C4-2B (cell line): ENCODE measurements around the gene PTPRM.
"Not testable (repeated sequence)": the region's sequence is repeated elsewhere in the genome, so short reads cannot be mapped to it uniquely, and the experiment has no call there.

Experiments
- H3K27ac ChIP-seq: fragments of 450-650 bp; 2 replicates; pipeline ENCODE4 v1.5.1; 2017
- CTCF ChIP-seq: fragments of 450-650 bp; conservative IDR thresholded peaks from 2 replicates; pipeline ENCODE4 v1.5.1; 2017; ENCODE audit warnings: mild to moderate bottlenecking
- ZFX ChIP-seq: fragments of 450-650 bp; IDR thresholded peaks from 2 replicates; pipeline ENCODE4 v1.6.1; 2017

Gene PTPRM

GRCh38 chr18:8049147-8049546, 482.0 kb downstream of the PTPRM start:
- no peak overlapping the region for H3K27ac ChIP-seq

DNA sequence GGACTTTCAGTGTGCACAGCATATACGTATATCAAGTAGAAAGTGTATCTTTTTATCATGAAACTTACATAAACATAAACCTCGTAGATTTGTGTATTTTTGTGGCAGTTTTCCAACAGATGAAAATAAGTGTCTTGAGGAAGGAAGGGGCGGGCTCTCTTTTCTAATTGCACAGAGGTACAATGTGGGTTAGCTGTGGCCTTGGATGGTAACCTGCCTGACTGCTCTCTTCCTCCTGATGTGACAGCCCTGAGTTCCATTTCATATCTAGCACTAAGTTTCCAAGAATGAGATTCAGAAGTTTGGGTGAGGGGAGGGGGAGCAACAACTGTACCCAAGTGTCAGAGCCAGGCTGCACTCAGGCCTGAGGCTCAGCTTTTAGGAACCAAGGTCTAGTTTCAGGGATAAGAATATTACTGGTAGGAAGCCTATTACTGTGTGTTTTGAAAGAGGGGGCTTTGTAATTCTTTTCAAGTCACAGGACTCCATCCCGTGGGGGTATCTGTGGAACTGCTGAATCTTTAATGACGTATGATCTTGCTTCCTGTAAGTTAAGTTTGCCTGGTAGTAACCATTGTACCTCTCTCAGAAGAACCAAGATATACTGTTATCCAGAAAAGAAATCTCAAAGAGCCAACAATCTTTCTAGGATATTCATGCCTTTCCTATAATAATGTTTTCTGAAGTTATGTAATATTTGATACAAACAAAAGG, 483.7 kb downstream of the PTPRM start:
- TF ChIP-seq CTCF, result no peak
- TF ChIP-seq ZFX, result no peak
- no peak overlapping the region for H3K27ac ChIP-seq

More at GRCh38 chr18:8049147-8049546, 482.0 kb downstream of the PTPRM start:
- TF ChIP-seq ZFX, result no peak
- TF ChIP-seq CTCF, result no peak

- H3K27ac ChIP-seq, result no peak overlapping the region
Measured at GRCh38 chr18:8051453-8051852, 484.3 kb downstream of the PTPRM start.

GRCh38 chr18:8052237-8052701, 485.2 kb downstream of the PTPRM start:
- no peak overlapping the region for H3K27ac ChIP-seq
- TF ChIP-seq ZFX (no peak), CTCF (peak; percentile 43)

More at GRCh38 chr18:8051453-8051852, 484.3 kb downstream of the PTPRM start:
- TF ChIP-seq CTCF, result no peak
- no peak for TF ChIP-seq ZFX

- TF ChIP-seq ZFX (no peak), CTCF (no peak)
Measured at GRCh38 chr18:8056723-8057122, 489.6 kb downstream of the PTPRM start.

GRCh38 chr18:8063152-8063551, 496.0 kb downstream of the PTPRM start:
- H3K27ac ChIP-seq, result not testable (repeated sequence)

More at GRCh38 chr18:8056723-8057122, 489.6 kb downstream of the PTPRM start:
- H3K27ac ChIP-seq, result no peak overlapping the region

DNA sequence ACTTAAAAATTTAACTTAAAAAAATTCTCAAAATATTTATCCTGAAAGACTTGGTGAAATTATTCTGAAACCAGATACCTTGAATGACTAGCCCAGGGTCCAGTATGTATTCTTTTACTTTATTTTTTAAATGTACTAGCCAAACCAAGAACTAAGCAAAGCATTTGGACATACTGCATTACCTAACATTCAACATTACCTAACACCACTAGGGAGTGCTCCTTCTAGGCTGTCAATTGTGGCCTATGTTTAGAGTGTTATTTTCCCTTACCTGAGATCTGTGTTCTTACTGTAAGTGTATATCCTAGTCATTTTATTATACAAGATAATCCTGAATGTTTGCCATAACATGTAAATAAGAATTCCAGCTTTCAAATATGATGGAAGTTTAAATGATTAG, 496.6 kb downstream of the PTPRM start:
- TF ChIP-seq CTCF, result peak; percentile 11
- TF ChIP-seq ZFX, result no peak
- H3K27ac ChIP-seq, result no peak overlapping the region

DNA sequence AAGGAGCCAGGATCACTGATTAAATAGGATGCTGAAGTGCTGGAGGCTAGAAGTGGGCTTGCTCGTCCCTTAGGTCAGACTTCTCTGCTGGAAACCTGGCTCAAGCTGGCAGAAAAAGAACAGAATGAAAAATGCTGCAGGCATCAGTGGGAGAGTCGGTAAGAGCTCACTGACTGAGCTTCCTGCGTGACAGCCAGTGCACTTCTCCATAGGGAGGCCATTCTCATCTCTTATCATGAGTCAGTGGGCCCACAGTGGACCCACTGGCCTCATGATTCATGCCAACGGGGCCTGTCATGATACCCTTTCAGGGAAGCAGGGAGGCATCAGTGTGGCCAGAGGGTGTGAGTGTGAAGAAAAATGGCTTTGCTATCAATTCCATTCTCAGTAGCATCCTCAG, 498.2 kb downstream of the PTPRM start:
- no peak for TF ChIP-seq ZFX
- no peak for TF ChIP-seq CTCF
- no peak overlapping the region for H3K27ac ChIP-seq
